HT1080 (cell line): ENCODE measurements around the gene RMI2. TPM values are rescaled to one million over a fixed set of nuclear protein-coding genes. Genes with fewer than 3 reads are reported as not detected.
A peak's percentile ranks its signal among the peaks of the same experiment; 100 is the strongest.

Experiments
- DNase-seq: peaks from one replicate; pipeline ENCODE4 v3.0.0-alpha.2; 2015; ENCODE audit warnings: low read depth
- total RNA-seq: library from RNA; depleted of rRNA; stranded (reverse); fragments of >200 nt; shearing (Covaris generic); gene quantifications from 2 replicates; pipeline ENCODE4 v1.2.3, GENCODE V29; 2014

The RMI2 gene
- total RNA-seq, 1 experiment from 2014 or later: 14.2 TPM

DNA sequence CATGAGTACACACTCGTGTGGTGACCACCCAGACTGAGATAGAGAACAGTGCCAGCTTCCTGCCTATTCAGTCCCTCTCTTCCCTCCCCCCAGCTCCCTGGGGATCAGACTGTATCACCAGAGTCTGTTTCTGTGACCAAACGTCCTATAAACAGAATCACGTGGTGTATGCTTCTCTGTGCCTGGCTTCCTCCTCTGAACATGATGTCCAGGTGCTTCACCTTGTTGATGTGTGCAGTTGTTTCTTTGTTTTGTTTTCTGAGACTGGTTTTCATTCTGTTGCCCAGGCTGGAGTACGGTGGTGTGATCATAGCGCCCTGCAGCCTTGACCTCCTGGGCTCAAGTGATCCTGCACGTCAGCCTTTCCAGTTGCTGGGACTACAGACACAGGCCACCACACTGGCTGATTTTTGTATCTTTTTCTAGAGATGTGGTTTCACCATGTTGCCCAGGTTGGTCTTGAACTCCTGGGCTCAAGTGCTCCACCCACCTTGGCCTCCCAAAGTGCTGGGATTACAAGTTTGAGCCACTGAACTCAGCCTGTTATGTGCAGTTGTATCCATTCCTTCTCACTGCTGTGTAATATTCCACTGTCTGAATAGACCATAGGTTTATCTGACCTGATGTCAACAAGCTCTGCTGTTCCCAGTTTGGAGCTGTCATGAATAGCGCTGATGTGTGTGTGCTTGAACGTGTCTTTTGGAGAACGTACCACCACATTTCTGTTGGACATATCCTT is 35.2 kb upstream of the RMI2 start:
- no peak for DNase-seq

DNA sequence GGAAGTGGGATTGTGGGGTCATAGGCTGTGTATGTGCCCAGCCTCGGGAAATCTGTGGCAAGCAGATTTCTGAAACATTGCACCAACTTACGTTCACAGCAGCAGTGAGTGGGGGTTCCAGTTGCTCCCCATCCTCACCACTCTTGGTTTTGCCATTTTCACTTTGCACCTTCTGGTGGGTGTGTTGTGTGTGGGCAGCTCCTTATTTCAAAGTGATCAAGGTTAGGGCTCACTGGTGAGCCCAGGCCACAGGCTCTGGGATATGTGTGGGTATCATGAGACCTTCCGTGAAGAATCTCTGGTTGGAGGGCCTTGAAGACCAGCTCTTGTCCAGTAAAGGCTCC is 34.7 kb upstream of the RMI2 start:
- no peak for DNase-seq

DNA sequence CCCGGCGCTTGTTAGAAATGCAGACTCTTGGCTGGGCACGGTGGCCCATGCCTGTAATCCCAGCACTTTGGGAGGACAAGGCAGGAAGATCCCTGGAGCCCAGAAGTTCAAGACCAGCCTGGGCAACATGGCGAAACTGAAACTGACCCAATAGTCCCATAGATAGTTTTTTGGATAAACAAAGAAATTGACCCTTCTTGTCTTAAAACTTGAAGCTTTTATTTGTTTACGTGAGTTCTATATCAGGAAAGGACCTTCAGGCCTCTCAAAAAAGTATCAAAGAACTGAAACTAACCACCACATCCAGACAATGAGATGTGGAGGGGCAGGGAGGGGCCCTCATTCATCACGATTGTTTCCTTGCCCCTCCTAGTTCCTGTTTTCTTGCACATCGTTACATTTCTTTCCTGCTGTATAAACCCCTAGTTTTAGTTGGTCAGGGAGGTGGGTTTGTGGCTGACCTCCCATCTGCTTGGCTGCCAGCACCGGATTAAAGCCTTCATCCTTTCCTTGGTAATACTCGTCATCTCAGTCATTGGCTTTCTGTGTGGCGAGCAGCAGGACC is 34.2 kb upstream of the RMI2 start:
- DNase-seq: no peak

DNA sequence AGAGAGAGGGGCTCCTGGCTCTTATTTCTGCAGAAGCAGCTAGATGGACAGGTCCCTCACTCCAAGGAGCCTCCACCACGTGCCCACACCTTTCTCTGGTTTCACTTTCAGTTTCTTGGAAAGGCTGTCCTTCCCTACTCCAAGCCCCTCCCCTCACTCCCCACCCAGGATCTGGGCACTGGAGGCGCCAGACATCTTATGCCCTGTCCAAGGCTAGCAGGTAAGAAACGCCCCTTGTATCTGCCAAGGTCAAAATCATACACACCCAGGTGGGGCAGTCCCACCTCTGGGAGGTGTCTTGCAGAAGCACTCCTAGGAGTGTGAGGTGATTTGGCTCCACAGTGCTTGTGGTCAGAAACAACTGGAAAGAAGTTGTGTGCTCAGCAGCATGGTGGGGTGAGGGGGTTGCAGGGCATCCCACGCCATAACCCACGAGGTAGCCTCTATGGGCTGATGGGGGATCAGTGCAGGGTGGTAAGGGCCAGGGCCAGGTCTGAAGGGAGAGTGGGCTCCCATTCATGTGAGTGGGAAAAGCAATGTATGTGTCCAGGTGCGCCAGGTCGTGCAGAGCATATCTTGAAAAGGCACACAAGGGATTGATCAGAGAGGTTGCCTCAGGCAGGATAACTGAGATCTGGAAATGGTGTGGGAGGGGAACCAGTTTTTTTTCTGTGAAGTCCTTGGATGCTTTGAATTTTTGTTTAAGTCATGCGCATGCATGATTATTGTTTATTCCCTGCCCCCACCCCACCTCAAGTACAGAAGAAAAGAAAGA is 32.4 kb upstream of the RMI2 start:
- DNase-seq: peak; percentile 49

DNA sequence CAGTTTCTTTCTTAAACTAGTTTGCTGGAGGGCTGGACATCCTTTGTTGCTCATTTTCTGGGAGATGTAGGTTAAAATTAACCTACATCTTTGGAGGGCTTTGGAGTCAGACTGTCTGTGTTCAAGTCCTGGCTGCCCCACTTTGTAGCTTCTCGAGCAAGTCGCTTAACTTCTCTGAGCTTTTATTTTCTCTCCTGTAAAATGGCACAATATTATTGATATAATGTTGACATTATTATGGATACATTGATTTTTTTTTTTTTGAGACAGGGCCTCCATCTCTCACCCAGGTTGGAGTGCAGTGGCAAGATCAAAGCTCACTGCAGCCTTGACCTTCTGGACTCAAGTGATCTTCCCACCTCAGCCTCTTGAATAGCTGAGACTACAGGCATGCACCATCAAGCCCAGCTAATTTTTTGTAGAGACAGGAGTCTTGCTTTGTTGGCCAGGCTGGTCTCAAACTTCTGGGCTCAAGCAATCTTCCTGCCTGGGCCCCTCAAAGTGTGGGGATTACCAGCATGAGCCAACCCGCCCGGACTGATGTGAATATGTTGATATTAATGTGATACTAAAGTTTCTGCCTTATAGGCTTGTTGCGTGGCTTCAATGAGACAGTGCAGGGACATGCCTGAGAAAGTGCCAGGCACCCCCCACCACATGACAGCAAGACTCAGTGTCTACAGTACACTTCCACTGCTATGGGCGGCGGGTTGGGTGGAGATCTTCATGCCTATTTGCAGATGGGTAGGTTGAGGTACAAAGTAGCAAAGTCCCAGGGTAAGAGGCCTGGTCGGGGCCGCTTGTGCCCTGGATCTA is 31.6 kb upstream of the RMI2 start:
- no peak for DNase-seq

DNA sequence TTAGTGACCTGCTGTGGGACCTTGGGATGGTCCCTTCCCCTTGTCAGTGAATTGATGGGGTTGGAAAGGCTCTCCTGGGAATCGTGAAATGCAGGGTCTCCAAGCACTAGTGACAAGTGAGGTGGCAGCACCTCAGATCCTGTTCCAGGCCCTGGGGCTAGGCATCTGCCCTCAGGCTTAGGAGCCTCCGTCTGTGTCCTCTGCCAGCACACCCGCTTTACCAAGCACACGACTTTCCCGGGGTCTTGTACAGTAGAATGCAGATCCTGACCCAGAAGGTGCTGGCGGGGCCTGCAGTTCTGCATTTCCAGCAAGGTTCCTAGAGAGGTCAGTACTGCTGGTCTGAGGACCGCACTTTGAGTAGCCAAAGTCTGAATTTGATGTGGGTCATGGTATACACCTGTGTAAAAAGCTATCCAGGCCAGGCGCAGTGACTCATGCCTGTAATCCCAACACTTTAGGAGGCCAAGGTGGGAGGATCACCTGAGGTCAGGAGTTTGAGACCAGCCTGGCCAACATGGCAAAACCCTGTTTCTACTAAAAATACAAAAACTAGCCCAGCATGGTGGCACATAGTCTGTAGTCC is 30.9 kb upstream of the RMI2 start:
- no peak for DNase-seq

DNA sequence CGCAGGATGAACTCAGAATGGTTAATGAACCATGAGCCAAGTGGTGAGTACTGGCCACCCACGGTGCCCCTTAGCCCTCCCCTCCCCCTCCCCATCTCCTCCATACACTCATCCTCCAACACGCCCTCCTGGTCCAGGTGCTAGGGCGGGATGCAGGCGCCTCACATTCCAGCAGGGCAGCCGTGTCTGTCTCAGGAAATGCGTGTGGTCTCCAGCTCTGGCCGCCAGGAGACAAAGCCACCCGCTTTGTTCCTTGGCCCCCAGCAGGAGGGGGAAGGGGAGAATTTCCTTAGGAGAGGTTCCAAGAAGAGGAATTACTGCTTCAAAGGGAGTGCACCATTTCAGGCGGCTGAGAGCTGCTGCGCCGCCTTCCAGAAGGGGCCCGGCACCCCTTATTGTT is 29.7 kb upstream of the RMI2 start:
- peak; percentile 88 for DNase-seq

DNA sequence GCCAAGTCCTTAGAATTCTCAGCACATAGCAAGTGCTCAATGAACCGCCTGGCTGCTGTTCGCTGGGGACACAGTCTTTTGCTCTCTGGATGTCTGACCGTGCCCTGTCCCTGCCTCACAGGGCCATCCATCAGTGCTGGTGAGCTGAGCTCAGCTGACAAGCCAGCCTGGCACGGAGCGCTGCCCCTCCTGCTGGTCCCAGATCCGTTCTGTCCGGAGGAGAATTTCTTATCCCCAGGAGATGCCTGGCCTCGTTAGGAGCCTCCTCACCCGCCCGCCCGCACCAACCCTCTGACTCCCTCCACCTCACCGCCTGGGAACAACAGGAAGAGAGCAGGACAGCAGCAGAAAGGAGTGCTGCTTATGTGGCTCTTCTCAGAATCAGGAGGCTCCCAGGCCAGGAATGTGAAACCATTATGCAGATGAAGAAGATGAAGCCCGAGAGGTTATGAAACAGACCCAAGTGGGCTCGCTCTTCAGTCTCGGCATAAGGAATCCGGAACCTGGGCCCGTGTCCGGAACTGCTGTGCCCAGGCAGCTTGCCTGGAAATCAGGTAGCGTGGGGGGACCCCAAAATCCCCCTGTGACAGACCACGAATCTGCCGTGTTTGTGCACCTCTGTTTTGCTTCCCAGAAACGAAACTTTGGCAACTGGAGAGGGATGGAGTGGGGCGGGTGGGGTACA is 28.8 kb upstream of the RMI2 start:
- no peak for DNase-seq

DNA sequence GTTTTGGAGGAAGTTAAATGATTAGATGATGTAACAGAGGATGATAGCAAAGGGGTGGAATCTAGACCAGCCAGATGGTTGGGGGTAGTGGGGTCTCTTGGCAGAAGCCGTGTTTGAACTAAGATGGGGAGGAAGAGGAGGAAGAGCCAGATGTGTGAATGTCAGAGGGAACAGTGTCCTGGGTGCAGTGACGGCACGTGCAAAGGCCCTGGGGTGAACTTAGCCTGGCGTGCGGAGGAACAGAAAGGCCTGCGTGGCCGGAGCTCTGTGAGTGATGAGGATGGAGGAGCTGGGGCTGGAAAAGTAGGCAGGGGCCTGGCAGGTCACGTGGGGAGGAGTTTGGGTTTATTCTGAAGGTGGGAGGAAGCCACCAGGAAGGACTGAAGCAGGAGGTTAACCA is 26.4 kb upstream of the RMI2 start:
- DNase-seq: no peak

DNA sequence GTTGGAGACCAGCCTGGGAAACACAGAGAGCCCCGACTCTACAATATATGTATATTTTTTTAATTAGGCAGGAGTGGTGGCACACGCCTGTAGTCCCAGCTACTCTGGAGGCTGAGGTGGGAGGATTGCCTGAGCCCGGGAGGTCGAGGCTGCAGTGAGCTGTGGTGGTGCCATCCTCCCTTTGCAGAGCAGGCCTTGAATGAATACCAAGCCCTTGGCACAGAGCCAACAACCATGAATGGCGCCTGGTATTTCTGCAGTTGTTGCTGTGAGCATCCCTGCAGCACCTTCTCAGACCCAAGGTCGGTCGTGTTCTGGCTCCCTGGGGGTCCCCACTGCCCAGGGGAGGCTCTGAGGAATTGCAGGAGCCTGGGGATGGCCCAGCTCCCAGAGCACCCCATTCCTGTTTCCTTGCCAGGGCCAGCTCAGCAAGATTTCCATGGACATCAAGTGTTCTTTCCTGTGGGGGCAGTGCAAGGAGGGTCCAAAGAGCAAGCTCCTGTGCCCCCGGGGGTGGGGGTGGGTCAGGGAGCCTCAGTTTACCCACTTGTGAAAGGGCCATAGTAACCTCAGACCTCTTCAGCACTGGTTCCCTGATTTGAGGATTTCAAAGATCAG is 25.6 kb upstream of the RMI2 start:
- DNase-seq: no peak

DNA sequence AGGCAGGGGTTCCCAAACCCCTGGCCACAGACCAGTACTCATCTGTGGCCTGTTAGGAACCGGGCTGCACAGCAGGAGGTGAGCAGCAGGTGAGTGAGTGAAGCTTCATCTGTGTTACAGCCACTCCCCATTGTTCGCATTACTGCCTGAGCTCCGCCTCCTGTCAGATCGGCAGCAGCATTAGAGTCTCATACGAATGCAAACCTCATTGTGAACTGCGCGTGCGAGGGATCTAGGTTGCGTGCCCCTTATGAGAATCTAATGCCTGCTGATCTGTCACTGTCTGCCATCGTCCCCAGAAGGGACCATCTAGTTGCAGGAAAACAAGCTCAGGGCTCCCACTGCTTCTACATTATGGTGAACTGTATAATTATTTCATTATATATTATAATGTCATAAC is 25.1 kb upstream of the RMI2 start:
- DNase-seq: no peak

DNA sequence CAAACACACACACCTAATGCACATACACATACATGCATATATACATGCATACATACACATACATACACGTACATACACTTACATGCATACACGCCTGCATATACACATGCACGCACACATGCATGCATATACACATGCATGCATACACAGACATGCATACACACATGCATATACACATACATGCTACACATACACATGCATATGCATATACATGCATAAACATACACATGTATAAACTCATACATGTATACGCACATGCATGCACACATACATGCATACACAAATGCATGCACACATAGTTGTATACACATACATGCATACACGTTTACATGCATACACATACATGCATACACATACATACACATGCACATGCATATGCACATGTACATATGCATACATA is 23.6 kb upstream of the RMI2 start:
- no peak for DNase-seq

DNA sequence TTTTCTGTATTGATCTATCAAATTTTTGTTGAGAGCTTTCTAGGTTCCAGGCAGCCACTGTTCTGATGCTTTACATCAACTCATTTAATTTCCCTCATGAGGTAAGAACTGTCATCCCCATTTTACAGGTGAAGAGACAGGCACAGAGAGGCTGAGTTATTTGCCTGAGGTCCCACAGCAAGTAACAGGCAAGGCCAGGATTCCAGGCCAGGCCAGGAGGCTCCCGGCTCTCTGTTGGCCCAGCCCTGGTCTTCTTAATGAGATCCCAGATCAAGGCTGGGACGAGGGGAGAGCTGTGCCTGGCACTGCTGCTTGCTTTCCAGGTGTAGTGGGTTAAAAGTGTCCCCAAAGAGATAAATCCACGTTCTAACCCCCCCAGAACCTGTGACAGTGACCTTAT is 22.4 kb upstream of the RMI2 start:
- no peak for DNase-seq

DNA sequence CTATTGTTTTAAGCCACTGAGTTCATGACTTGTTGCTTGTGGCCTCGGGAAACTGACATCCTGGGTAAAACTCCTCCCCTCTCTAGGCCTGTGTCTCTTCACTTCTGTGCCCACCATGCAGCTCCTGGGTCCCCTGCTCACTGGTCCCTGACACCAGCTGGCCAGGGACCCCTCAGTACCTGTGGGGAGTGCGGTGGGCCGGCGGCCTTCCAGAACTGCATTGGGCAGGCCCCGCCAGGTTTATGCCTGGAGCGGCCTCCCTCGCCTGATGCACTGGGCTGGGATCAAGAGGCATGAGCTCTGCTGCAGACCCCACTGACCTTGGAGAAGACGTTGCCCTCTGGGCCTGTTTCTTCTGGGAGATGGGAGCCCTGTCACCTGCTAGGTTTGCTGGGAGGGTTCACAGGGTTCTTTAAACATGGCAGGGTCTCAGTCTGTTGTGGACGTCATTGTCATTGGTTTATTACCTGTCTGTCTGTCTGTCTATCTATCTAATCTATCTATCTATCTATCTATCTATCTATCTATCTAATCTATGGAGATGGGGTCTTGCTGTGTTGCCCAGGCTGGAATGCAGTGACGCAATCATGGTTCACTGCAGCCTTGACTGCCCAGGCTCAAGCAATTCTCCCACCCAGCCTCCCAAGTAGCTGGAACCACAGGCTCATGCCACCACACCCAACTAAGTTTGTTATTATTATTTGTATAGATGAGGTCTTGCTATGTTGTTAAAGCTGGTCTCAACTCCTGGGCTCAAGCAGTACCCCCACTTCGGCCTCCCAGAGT is 21.5 kb upstream of the RMI2 start:
- no peak for DNase-seq

DNA sequence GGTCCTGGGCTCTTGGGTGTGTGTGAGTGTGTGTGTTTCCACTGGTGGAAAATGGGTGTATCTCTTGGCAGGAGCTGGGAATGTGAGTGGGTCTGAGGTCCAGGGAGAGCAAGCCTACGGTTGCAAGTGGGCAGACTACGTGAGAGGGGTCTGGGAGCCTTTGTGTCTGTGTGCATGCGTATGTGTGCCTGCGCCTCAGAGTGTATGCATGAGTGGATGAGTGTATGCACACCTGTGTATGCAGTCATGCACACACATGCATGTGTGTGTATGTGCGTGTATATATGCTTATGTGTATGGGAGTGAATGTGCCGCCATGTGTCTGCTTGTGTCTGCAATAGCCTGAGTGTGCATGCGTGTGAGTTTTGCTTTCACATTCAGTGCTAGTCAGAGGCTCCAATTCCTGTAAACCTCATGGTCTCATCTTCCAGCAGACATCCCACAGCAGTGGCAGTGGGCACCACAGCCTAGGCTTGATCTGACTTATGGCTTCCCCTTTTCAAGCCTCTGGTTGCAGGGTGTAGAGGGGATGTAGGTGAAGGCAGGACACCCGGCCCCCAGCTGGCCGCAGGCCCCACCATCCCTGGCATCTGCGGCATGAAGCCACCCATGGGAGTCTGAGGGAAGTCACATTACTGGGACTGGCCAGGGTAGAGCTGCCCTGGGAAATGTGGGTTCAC is 19.7 kb upstream of the RMI2 start:
- no peak for DNase-seq

DNA sequence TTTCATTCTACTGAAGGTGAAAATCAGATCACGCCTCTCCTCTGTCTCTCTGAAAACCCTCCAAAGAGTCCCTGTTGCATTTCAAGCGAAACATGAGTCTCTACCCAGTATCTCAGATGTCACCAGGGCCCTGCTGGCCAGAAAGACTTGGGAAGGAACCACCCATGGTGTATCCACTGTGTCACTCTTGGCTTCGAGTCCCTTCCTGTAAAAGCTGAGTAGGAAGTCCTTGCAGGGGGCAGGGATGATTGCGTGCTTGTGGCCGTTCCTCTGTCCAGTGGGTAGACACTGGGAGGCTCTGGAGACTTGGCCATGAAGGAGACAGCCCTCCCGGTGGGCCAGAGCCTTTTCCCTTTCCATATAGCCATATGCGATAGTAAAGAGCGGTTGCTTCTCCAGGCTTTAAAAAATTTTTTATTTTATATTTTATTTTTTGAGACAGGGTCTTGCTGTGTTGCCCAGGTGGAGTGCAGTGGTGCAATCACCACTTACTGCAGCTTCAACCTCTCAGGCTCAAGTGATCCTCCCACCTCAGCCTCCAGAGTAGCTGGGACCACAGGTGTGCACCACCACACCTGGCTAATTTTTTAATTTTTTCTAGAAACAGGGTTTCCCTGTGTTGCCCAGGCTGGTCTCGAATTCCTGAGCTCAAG is 19.0 kb upstream of the RMI2 start:
- DNase-seq: no peak

DNA sequence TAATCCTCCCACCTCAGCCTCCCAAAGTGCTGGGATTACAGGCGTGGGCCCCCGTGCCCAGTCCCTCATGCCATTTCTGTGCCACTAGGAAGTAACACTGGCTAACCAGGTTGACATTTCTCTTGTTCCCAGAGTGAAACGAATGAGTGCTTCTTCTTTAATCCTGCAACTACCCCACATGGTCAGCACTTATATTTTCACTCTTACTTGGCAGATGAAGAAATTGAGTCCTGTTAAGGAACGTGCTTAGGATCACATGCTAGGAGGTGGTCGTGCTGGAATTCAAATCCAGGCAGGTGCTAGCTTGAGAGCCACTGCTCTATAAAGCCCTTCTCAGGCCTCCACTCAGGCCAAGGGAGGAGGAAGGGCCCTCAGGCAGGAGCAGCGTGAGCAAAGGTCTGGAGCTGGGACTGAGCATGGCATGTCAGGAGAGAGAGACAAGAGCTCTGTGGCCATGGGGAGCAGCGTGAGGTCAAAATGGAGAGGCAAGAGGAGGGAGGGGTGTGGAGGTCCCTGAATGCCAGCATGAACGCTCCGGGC is 18.5 kb upstream of the RMI2 start:
- no peak for DNase-seq
